ENCODE results near the gene HDGFL3. TPM values are rescaled to one million over a fixed set of nuclear protein-coding genes. Genes with fewer than 3 reads are reported as not detected.

The HDGFL3 gene
- total RNA-seq, 4 donors from 2014 or later: 59.0 to 175 (median 75.4) TPM

- no peak for ATAC-seq
- TF ChIP-seq CTCF (IDR thresholded peaks at IDR 0.05) (no peak), POLR2AphosphoS5 (IDR thresholded peaks at IDR 0.05) (no peak), EP300 (IDR thresholded peaks at IDR 0.05) (no peak), POLR2A (IDR thresholded peaks at IDR 0.05) (no peak)
- Histone ChIP-seq H3K27ac (no peak overlapping the region), H3K27me3 (no peaks in the 10 kb centered on the region), H3K9me3 (no peaks in the 10 kb centered on the region), H3K4me3 (no peak overlapping the region), H3K36me3 (peaks cover 0 to 35% of the 10 kb centered on the region in 2 donors), H3K4me1 (no peaks in the 10 kb centered on the region)
- WGBS, 2 donors (ENCODE audit: low coverage in 1 of 2): 52 to 62% methylated on average over 3 of the region's 3 CpGs
Measured at GRCh38 chr15:83127547-83128150, 80.0 kb downstream of the HDGFL3 start.

- Histone ChIP-seq H3K27me3 (no peaks in the 10 kb centered on the region), H3K27ac (no peak overlapping the region), H3K9me3 (no peaks in the 10 kb centered on the region), H3K4me3 (no peak overlapping the region), H3K36me3 (peaks cover 0 to 4% of the 10 kb centered on the region in 2 donors), H3K4me1 (no peaks in the 10 kb centered on the region)
- 78 to 89% methylated on average over 1 of the region's 1 CpG for WGBS, 2 donors (ENCODE audit: low coverage in 1 of 2)
- no peak for TF ChIP-seq CTCF (IDR thresholded peaks at IDR 0.05)
- TF ChIP-seq EP300 (IDR thresholded peaks at IDR 0.05): no peak
- TF ChIP-seq POLR2AphosphoS5 (IDR thresholded peaks at IDR 0.05): no peak
- no peak for TF ChIP-seq POLR2A (IDR thresholded peaks at IDR 0.05)
- no peak for ATAC-seq
Measured at GRCh38 chr15:83123529-83123928, 84.1 kb downstream of the HDGFL3 start.

GRCh38 chr15:83119968-83120581 lies 87.5 kb downstream of the HDGFL3 start:
- Histone ChIP-seq H3K9me3 (no peaks in the 10 kb centered on the region), H3K4me1 (no peaks in the 10 kb centered on the region), H3K27ac (no peak overlapping the region), H3K4me3 (no peak overlapping the region), H3K27me3 (no peaks in the 10 kb centered on the region), H3K36me3 (peaks cover 0 to 10% of the 10 kb centered on the region in 2 donors)
- whole genome bisulfite sequencing, 2 donors (ENCODE audit: low coverage in 1 of 2): 82 to 100% methylated on average over 1 to 9 of the region's 9 CpGs
- ATAC-seq: no peak
- no peak for TF ChIP-seq POLR2AphosphoS5 (IDR thresholded peaks at IDR 0.05)
- TF ChIP-seq POLR2A (IDR thresholded peaks at IDR 0.05): no peak
- no peak for TF ChIP-seq EP300 (IDR thresholded peaks at IDR 0.05)
- no peak for TF ChIP-seq CTCF (IDR thresholded peaks at IDR 0.05)

GRCh38 chr15:83118968-83119367 lies 88.7 kb downstream of the HDGFL3 start:
- H3K9me3 ChIP-seq: no peaks in the 10 kb centered on the region
- H3K27me3 ChIP-seq: no peaks in the 10 kb centered on the region
- no peak for TF ChIP-seq CTCF (IDR thresholded peaks at IDR 0.05)
- no peak for TF ChIP-seq EP300 (IDR thresholded peaks at IDR 0.05)
- TF ChIP-seq POLR2AphosphoS5 (IDR thresholded peaks at IDR 0.05): no peak
- TF ChIP-seq POLR2A (IDR thresholded peaks at IDR 0.05): no peak
- no peak overlapping the region for H3K4me3 ChIP-seq
- 88 to 100% methylated on average over 1 to 3 of the region's 4 CpGs for WGBS, 2 donors (ENCODE audit: low coverage in 1 of 2)
- ATAC-seq: no peak
- peaks cover 0 to 19% of the 10 kb centered on the region in 2 donors for H3K36me3 ChIP-seq
- no peak overlapping the region for H3K27ac ChIP-seq
- no peaks in the 10 kb centered on the region for H3K4me1 ChIP-seq

GRCh38 chr15:83118291-83118827 lies 89.3 kb downstream of the HDGFL3 start:
- Histone ChIP-seq H3K4me1 (no peaks in the 10 kb centered on the region), H3K36me3 (peaks cover 0 to 22% of the 10 kb centered on the region in 2 donors), H3K27ac (no peak overlapping the region), H3K27me3 (no peaks in the 10 kb centered on the region), H3K4me3 (no peak overlapping the region), H3K9me3 (no peaks in the 10 kb centered on the region)
- TF ChIP-seq EP300 (IDR thresholded peaks at IDR 0.05): no peak
- TF ChIP-seq POLR2AphosphoS5 (IDR thresholded peaks at IDR 0.05): no peak
- TF ChIP-seq CTCF (IDR thresholded peaks at IDR 0.05): no peak
- no peak for TF ChIP-seq POLR2A (IDR thresholded peaks at IDR 0.05)
- ATAC-seq: no peak
- WGBS, 2 donors (ENCODE audit: low coverage in 1 of 2): 60 to 80% methylated on average over 6 of the region's 6 CpGs
